A673 (cell line): ENCODE measurements around the gene TCEA2. TPM values are rescaled to one million over a fixed set of nuclear protein-coding genes. Genes with fewer than 3 reads are reported as not detected.

ENCODE experiments used
- BruUV-seq: library from RNA; stranded (reverse); fragments of 400-500 nt; replicated peaks from 2 replicates; lab custom pipeline; 2021; lab: Mats Ljungman, UMichigan
- CTCF ChIA-PET: fragments of 300-600 bp; sonication (Branson Sonifier 250); formaldehyde crosslinking; loops from one replicate; lab custom pipeline; 2022; ENCODE audit warnings: antibody characterized with exemption; lab: Charles Lee
- POLR2A ChIA-PET: fragments of 300-600 bp; sonication (Branson Sonifier 250); formaldehyde crosslinking; loops from one replicate; lab custom pipeline; 2022; ENCODE audit warnings: antibody characterized with exemption; ENCODE audit not compliant: low non-redundant PET; lab: Charles Lee
- DNase-seq: peaks from one replicate; pipeline ENCODE4 v3.0.0-alpha.2; 2015; ENCODE audit warnings: low spot score
- H3K27ac ChIP-seq: fragments of 200-600 bp; sonication (generic); 2 replicates; pipeline ENCODE4 v1.5.1; 2016; ENCODE audit warnings: mixed run types, low read depth, mild to moderate bottlenecking, mixed read lengths, antibody characterized with exemption, low read length; ENCODE audit not compliant: poor library complexity, severe bottlenecking
- H3K27me3 ChIP-seq: fragments of 200-600 bp; sonication (generic); replicated peaks from 2 replicates; pipeline ENCODE4 v1.6.1; 2017; ENCODE audit warnings: mixed run types, low read depth, mild to moderate bottlenecking, mixed read lengths, antibody characterized with exemption, low read length; ENCODE audit not compliant: insufficient read depth, poor library complexity
- H3K36me3 ChIP-seq: fragments of 200-600 bp; sonication (generic); 2 replicates; pipeline ENCODE4 v1.6.1; 2016; ENCODE audit warnings: mixed run types, mild to moderate bottlenecking, mixed read lengths, antibody characterized with exemption, low read length; ENCODE audit not compliant: insufficient read depth, poor library complexity, severe bottlenecking
- H3K4me1 ChIP-seq: fragments of 200-600 bp; sonication (generic); 2 replicates; pipeline ENCODE4 v1.6.1; 2017; ENCODE audit warnings: mixed run types, mild to moderate bottlenecking, mixed read lengths, antibody characterized with exemption, low read length; ENCODE audit not compliant: insufficient read depth, poor library complexity, severe bottlenecking
- H3K4me3 ChIP-seq: fragments of 200-600 bp; sonication (generic); 2 replicates; pipeline ENCODE4 v1.5.1; 2016; ENCODE audit warnings: low read depth, mixed run types, mild to moderate bottlenecking, mixed read lengths, low read length; ENCODE audit not compliant: poor library complexity, severe bottlenecking
- H3K9me3 ChIP-seq: fragments of 200-600 bp; sonication (generic); 2 replicates; pipeline ENCODE4 v1.6.1; 2016; ENCODE audit warnings: mixed run types, low read depth, mild to moderate bottlenecking, mixed read lengths, antibody characterized with exemption, low read length; ENCODE audit not compliant: poor library complexity, severe bottlenecking
- EZH2 ChIP-seq: fragments of 200-600 bp; sonication (generic); IDR thresholded peaks from 2 replicates; pipeline ENCODE4 v1.6.1; 2017; ENCODE audit warnings: borderline replicate concordance, low read depth, mild to moderate bottlenecking, mixed read lengths, antibody characterized with exemption, low read length; ENCODE audit not compliant: poor library complexity, severe bottlenecking
- intact Hi-C: fragments of 100-400 bp; cut with micrococcal nuclease; formaldehyde crosslinking; loops from one replicate; pipeline ENCODE4 v1.10.0; 2022; ENCODE audit not compliant: unreplicated experiment
- total RNA-seq: library from RNA; stranded (reverse); gene quantifications from 2 replicates; pipeline ENCODE4 v1.2.3, GENCODE V29; 2021
- TF ChIP-seq, protein P1 (sequence below): fragments of 300-800, 200-600 bp; sonication (generic); conservative IDR thresholded peaks from 2 replicates; pipeline ENCODE4 v1.5.1; 2017; ENCODE audit warnings: low read depth, mild to moderate bottlenecking, antibody characterized with exemption, low read length, moderate library complexity, mixed read lengths

TCEA2 gene
- total RNA-seq, 1 experiment from 2014 or later, result 35.0 TPM

DNA sequence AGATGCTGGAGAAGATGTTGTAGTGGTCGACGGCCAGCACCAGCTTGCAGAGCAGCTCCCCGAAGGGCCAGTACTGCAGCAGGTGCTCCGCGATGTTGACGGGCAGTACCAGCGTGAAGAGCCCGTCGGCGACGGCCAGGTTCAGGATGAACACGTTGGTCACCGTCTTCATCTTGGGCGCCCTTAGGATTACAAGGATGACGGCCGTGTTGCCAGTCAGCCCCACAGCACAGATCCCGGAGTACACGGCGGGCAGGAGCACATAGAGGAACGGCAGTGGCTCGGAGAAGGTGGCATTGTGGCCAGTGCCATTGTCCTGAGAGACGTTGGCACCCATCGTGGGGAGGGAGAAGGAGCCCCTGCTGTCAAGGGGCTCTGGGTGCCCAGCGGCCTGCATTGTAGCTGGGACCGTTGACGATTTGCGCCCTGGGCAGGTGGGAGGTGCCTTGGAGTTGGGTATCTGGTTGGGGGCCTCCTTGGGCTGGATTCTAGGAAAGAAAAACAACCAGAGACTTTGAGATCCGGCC is 43.5 kb downstream of the TCEA2 start:
- H3K27ac ChIP-seq, result no peak overlapping the region
- intact Hi-C loops, result no loop called here
- no peak for TF ChIP-seq EZH2
- TF ChIP-seq, protein P1, sequence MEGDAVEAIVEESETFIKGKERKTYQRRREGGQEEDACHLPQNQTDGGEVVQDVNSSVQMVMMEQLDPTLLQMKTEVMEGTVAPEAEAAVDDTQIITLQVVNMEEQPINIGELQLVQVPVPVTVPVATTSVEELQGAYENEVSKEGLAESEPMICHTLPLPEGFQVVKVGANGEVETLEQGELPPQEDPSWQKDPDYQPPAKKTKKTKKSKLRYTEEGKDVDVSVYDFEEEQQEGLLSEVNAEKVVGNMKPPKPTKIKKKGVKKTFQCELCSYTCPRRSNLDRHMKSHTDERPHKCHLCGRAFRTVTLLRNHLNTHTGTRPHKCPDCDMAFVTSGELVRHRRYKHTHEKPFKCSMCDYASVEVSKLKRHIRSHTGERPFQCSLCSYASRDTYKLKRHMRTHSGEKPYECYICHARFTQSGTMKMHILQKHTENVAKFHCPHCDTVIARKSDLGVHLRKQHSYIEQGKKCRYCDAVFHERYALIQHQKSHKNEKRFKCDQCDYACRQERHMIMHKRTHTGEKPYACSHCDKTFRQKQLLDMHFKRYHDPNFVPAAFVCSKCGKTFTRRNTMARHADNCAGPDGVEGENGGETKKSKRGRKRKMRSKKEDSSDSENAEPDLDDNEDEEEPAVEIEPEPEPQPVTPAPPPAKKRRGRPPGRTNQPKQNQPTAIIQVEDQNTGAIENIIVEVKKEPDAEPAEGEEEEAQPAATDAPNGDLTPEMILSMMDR, result no peak
- no peaks in the 10 kb centered on the region for H3K4me1 ChIP-seq
- H3K4me3 ChIP-seq, result no peak overlapping the region
- no TSS peak for BruUV-seq
- no peaks in the 10 kb centered on the region for H3K9me3 ChIP-seq
- ChIA-PET POLR2A (no interaction called here), CTCF (no interaction called here)
- no peaks in the 10 kb centered on the region for H3K36me3 ChIP-seq
- peaks cover 23% of the 10 kb centered on the region for H3K27me3 ChIP-seq
- no peak for DNase-seq

DNA sequence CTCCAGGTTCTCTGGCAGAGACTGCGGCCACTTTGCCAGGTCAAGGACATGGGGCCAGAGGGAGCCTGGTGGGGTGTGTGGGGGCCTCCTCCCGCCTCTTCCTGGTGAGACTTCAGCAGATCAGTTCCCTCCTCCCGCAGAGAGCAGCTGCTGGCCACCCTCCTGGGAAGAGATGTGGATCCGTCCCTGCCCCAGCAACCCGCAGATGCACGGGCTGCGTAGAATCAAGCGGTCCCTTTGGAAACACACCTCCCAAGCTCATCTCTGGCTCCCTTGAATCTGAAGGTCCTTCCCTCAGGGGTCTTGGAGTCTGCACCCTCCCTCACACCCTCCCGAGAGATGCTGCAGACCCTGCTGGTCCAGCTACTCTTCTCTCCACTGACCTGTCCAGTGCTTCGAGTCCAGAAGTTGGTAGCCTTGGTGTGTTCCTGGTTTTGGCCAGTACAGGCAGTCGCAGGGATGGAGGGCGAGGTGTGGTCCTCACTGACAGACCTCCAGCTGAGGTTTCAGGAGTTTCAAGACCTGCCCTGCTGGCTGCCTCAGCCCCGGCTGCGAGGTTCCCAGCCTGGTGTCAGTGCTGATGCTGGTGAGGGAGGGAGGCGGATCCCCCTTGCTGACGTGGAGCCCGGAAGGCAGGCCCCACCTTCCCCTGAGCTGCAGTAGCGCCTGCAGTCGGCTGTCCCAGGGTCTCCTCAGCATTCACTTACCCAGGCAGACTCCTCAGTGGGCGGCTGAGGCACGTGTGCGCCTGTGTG is 44.2 kb downstream of the TCEA2 start, which contains the start of gene NPBWR2:
NPBWR2 (minus strand) TSS at position 585 of the 755 bp plus-strand sequence. CDS start 734 bp downstream, outside the sequence.
- ChIA-PET CTCF (no interaction called here), POLR2A (no interaction called here)
- H3K27me3 ChIP-seq, result peaks cover 16% of the 10 kb centered on the region
- intact Hi-C loops, result no loop called here
- no peaks in the 10 kb centered on the region for H3K4me1 ChIP-seq
- no peaks in the 10 kb centered on the region for H3K9me3 ChIP-seq
- no TSS peak for BruUV-seq
- H3K27ac ChIP-seq, result no peak within 1 kb of the TSS
- TF ChIP-seq, protein P1, result no peak
- TF ChIP-seq EZH2, result no peak
- no peak for DNase-seq
- H3K36me3 ChIP-seq, result no peaks in the 10 kb centered on the region
- H3K4me3 ChIP-seq, result no peak within 1 kb of the TSS

DNA sequence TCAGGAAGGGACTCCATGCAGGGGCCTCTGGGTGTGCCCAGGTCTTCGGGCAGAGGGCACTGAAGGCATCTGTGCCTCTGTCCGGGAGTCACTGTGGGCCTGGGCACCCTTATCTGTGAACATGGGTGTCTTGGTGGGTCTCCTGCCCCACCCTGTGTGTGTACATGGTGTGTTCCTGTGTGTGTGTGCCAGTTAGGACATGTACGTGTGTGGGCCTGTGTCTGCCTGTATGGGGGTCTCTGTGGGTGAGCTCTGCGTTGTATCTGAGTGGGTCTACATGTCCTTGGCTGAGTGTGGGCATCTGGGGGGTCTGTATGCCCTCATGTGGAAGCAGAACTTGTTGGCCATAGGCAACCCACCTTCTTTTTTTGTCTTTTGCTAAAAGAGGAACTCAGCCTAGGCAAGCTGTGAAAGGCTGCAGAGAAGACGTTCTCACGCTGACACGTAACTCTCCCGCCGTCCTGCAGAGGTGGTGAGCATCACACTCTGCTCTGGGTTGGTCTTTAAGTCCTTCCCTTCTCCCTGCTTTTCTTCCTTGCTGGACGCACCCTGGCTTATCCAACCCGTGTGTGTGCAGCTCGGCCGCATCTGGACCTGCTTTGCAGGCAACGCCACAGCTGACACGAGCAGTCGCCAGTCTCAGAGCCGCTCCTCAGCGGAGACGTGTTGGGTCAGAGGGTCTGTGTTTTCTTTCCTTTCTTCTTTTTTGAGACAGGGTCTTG is 44.9 kb downstream of the TCEA2 start:
- no peaks in the 10 kb centered on the region for H3K4me1 ChIP-seq
- TF ChIP-seq, protein P1, result no peak
- no peak for TF ChIP-seq EZH2
- no peaks in the 10 kb centered on the region for H3K36me3 ChIP-seq
- no peaks in the 10 kb centered on the region for H3K9me3 ChIP-seq
- POLR2A ChIA-PET, result no interaction called here
- no TSS peak for BruUV-seq
- CTCF ChIA-PET, result no interaction called here
- peaks cover 9% of the 10 kb centered on the region for H3K27me3 ChIP-seq
- no peak overlapping the region for H3K27ac ChIP-seq
- H3K4me3 ChIP-seq, result no peak overlapping the region
- DNase-seq, result no peak
- intact Hi-C loops, result no loop called here
